K562 (cell line): Measurements from ENCODE around the gene SPNS1. TPM values are rescaled to one million over a fixed set of nuclear protein-coding genes. Genes with fewer than 3 reads are reported as not detected.
A peak's percentile ranks its signal among the peaks of the same experiment; 100 is the strongest.

Experiments
- ARID3B ChIP-seq: fragments of 250-450 bp; sonication (Bioruptor Pico); IDR thresholded peaks from 2 replicates; pipeline ENCODE4 v1.4.0; 2020; ENCODE audit warnings: borderline replicate concordance
- CEBPB ChIP-seq: fragments of 450-650 bp; IDR thresholded peaks from 2 replicates; pipeline ENCODE4 v1.6.1; 2016; ENCODE audit warnings: missing genetic modification characterization, missing compliant biosample characterization
- CXXC5 ChIP-seq: fragments of 250-450 bp; sonication (Bioruptor Pico); IDR thresholded peaks from 2 replicates; pipeline ENCODE4 v1.8.0; 2022; ENCODE audit warnings: inconsistent platforms, mild to moderate bottlenecking, moderate library complexity
- DDX20 ChIP-seq: fragments of 450-650 bp; IDR thresholded peaks from 2 replicates; pipeline ENCODE4 v1.6.1; 2016; ENCODE audit warnings: missing genetic modification characterization, low read depth, mild to moderate bottlenecking, missing compliant biosample characterization, moderate library complexity
- ETV1 ChIP-seq: fragments of 450-650 bp; conservative IDR thresholded peaks from 2 replicates; pipeline ENCODE4 v1.6.1; 2016; ENCODE audit warnings: missing genetic modification characterization, control low read depth, low read depth, missing compliant biosample characterization
- MCM2 ChIP-seq: fragments of 450-650 bp; IDR thresholded peaks from 2 replicates; pipeline ENCODE4 v1.6.1; 2017; ENCODE audit warnings: low read depth, mild to moderate bottlenecking
- NR2C1 ChIP-seq, 2 experiments: fragments of 450-650 bp; IDR thresholded peaks; 2 replicates each; pipeline ENCODE4 v1.6.1; 2017; ENCODE audit warnings: mild to moderate bottlenecking in 2 of 2, antibody characterized with exemption in 1 of 2, inconsistent platforms in 1 of 2, missing compliant biosample characterization in 1 of 2, missing genetic modification characterization in 1 of 2
- STAT6 ChIP-seq: sonication (generic); formaldehyde crosslinking; IDR thresholded peaks from 2 replicates; pipeline ENCODE4 v1.8.1; 2023; ENCODE audit warnings: mild to moderate bottlenecking, missing genetic modification reagents
- SUPT5H ChIP-seq: fragments of 450-650 bp; IDR thresholded peaks from 2 replicates; pipeline ENCODE4 v1.6.1; 2016
- TAF7 ChIP-seq: fragments of 450-650 bp; IDR thresholded peaks from 2 replicates; pipeline ENCODE4 v1.6.1; 2016; ENCODE audit warnings: missing genetic modification characterization, missing compliant biosample characterization
- TCF3 ChIP-seq: sonication (generic); formaldehyde crosslinking; IDR thresholded peaks from 2 replicates; pipeline ENCODE4 v1.4.0; 2020; ENCODE audit warnings: mild to moderate bottlenecking, missing genetic modification reagents
- TRIM28 ChIP-seq: fragments of 450-650 bp; IDR thresholded peaks from 2 replicates; pipeline ENCODE4 v1.6.1; 2017
- ZBTB43 ChIP-seq: sonication (generic); formaldehyde crosslinking; IDR thresholded peaks from 2 replicates; pipeline ENCODE4 v1.8.0; 2023; ENCODE audit warnings: mild to moderate bottlenecking, missing genetic modification reagents
- ZBTB5 ChIP-seq: fragments of 450-650 bp; IDR thresholded peaks from 2 replicates; pipeline ENCODE4 v1.6.1; 2017; ENCODE audit warnings: antibody characterized with exemption
- ZNF134 ChIP-seq: fragments of 250-450 bp; sonication (Bioruptor Pico); conservative IDR thresholded peaks from 2 replicates; pipeline ENCODE4 v1.4.0; 2020
- ZNF232 ChIP-seq: sonication (generic); formaldehyde crosslinking; IDR thresholded peaks from 2 replicates; pipeline ENCODE4 v1.8.0; 2022; ENCODE audit warnings: mild to moderate bottlenecking, missing genetic modification reagents
- ZNF444 ChIP-seq: fragments of 250-450 bp; sonication (Bioruptor Pico); IDR thresholded peaks from 2 replicates; pipeline ENCODE4 v1.4.0; 2020; ENCODE audit warnings: mild to moderate bottlenecking, moderate library complexity
- ZNF507 ChIP-seq: conservative IDR thresholded peaks from 2 replicates; pipeline ENCODE4 v1.6.1; 2017; ENCODE audit warnings: missing genetic modification characterization, missing compliant biosample characterization
- ZNF644 ChIP-seq: fragments of 200-800 bp; sonication (Bioruptor generic); IDR thresholded peaks from 2 replicates; pipeline ENCODE4 v1.6.1; 2016; ENCODE audit warnings: low read depth, missing genetic modification characterization, missing compliant biosample characterization
- ZNF668 ChIP-seq: fragments of 250-450 bp; sonication (Bioruptor Pico); IDR thresholded peaks from 2 replicates; pipeline ENCODE4 v1.8.0; 2022; ENCODE audit warnings: mild to moderate bottlenecking, inconsistent platforms
- ZNF77 ChIP-seq: fragments of 250-450 bp; sonication (Bioruptor Pico); IDR thresholded peaks from 2 replicates; pipeline ENCODE4 v1.5.0; 2020
- polyA plus RNA-seq, 8 experiments: library from polyadenylated mRNA; depleted of rRNA in 4 of 8; stranded (reverse) in 5 of 8; unstranded in 3 of 8; fragments of >200 nt; fragmentation: Nextera tagmentation in 2 of 8; fragmentation: Illumina TruSeq in 1 of 8; extraction: Ambion mirVana in 2 of 8; extraction: Trizol in 1 of 8; gene quantifications; 2 replicates each; pipeline versions ENCODE4 v1.2.1 to v1.2.3, GENCODE V29; 2011 to 2014; ENCODE audit warnings: inconsistent platforms in 1 of 8, missing spikeins in 1 of 8
- total RNA-seq, 7 experiments: library from RNA; depleted of rRNA in 6 of 7; stranded (reverse); fragments of >200 nt in 6 of 7; fragmentation: Illumina TruSeq in 2 of 7; extraction: Trizol in 2 of 7; gene quantifications; 2 replicates each; pipeline versions ENCODE4 v1.2.1 to v1.2.3, GENCODE V29; 2011 to 2021; ENCODE audit warnings: low replicate concordance in 1 of 7

Gene SPNS1
- total and polyA plus RNA-seq, 9 of the 15 experiments (the other 6 are each of a cell fraction or from before 2014, with no cell fraction given) = 0.58 to 64.9 (median 13.7) TPM

GRCh38 chr16:28950648-28951409 is 23.7 kb upstream of the SPNS1 start, which contains the start of gene NFATC2IP (continued):
- TF ChIP-seq NR2C1 (IDR thresholded peaks at IDR 0.05) = no peak
- no peak for TF ChIP-seq NR2C1 (tag; IDR thresholded peaks at IDR 0.05)
- TF ChIP-seq STAT6 (CRISPR knock-in tag) = 0 out of 2 replicates have a peak, but pooled peaks have one; percentile 69
- TF ChIP-seq CEBPB (tag) = no peak
- TF ChIP-seq TAF7 = peak; percentile 58; the same call in 1 of the 2 replicates
- TF ChIP-seq ZBTB43 (CRISPR knock-in tag) = no peak
- TF ChIP-seq SUPT5H = peak; percentile 88
- no peak for TF ChIP-seq ZNF644
- no peak for TF ChIP-seq TCF3 (CRISPR knock-in tag)
- no peak for TF ChIP-seq ZNF668 (CRISPR knock-in tag)
- no peak for TF ChIP-seq ZNF134 (CRISPR knock-in tag)
- no peak for TF ChIP-seq ZNF507 (tag)
- TF ChIP-seq MCM2 = no peak
- TF ChIP-seq ARID3B (CRISPR knock-in tag) = no peak
- no peak for TF ChIP-seq ZNF77
- no peak for TF ChIP-seq DDX20 (tag)
- no peak for TF ChIP-seq ZBTB5
- peak; percentile 84 for TF ChIP-seq ETV1 (tag)
- TF ChIP-seq ZNF444 (CRISPR knock-in tag) = no peak
- 0 out of 2 replicates have a peak, but pooled peaks have one; percentile 19 for TF ChIP-seq ZNF232 (CRISPR knock-in tag)
- peak; percentile 93 for TF ChIP-seq CXXC5 (CRISPR knock-in tag)
- no peak for TF ChIP-seq TRIM28
